ENCODE measurements around the gene CHSY1.

GRCh38 chr15:101182215-101182614, 69.6 kb downstream of the CHSY1 start:
- no peak for TF ChIP-seq FOXK2 (IDR thresholded peaks at IDR 0.05)
- TF ChIP-seq SUZ12 (IDR thresholded peaks at IDR 0.05), result no peak
- no peak for TF ChIP-seq PKNOX1 (IDR thresholded peaks at IDR 0.05)
- no peak for TF ChIP-seq FOXA1 (IDR thresholded peaks at IDR 0.05)
- no peak for TF ChIP-seq SP1 (IDR thresholded peaks at IDR 0.05)
- no peak for TF ChIP-seq ELF4 (IDR thresholded peaks at IDR 0.05)
- TF ChIP-seq TARDBP (IDR thresholded peaks at IDR 0.05), result no peak
- TF ChIP-seq FOXM1 (IDR thresholded peaks at IDR 0.05; ENCODE audit: borderline replicate concordance), result no peak
- no peak for TF ChIP-seq CTBP1 (IDR thresholded peaks at IDR 0.05; ENCODE audit: borderline replicate concordance)
- TF ChIP-seq BHLHE40 (IDR thresholded peaks at IDR 0.05; ENCODE audit: borderline replicate concordance), result no peak
- TF ChIP-seq ARNT (IDR thresholded peaks at IDR 0.05), result no peak
- no peak for TF ChIP-seq HDGF (IDR thresholded peaks at IDR 0.05; ENCODE audit: borderline replicate concordance)
- TF ChIP-seq LEF1 (IDR thresholded peaks at IDR 0.05; ENCODE audit: borderline replicate concordance), result no peak
- no peak for TF ChIP-seq ZNF384 (IDR thresholded peaks at IDR 0.05)

All from HEK293T (cell line).